Measurements from ENCODE around the gene SLC25A46.
"Not testable (repeated sequence)": the region's sequence is repeated elsewhere in the genome, so short reads cannot be mapped to it uniquely, and the experiment has no call there.

Gene SLC25A46

GRCh38 chr5:110754181-110754580 lies 15.4 kb downstream of the SLC25A46 start:
- DNase-seq (ENCODE audit: low read depth in 2 of 2, low spot score in 1 of 2), result no peak

- no peak for DNase-seq (ENCODE audit: low read depth in 2 of 2, low spot score in 1 of 2)
These were observed 18.4 kb downstream of the SLC25A46 start for GRCh38 chr5:110757118-110757729.

DNA sequence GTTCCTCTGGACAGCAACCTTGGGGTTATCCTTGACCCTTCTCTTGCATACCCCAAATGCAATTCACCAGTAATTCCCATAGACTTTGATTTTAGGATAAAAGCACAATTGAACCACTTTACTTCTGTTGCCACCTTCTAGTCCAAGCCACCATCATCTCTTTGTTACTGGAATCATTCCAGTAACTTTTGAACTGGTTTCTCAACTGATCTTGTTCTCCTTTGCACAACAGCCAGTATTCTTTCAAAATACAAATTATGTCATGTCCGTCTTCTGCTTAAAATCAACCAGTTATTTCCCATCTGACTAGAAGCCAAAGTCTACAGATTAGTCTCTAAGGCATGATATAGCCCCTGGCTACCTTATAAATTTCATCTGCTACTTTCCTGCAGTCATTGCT lies 21.4 kb downstream of the SLC25A46 start:
- no peak for DNase-seq (ENCODE audit: low read depth in 2 of 2, low spot score in 1 of 2)

DNA sequence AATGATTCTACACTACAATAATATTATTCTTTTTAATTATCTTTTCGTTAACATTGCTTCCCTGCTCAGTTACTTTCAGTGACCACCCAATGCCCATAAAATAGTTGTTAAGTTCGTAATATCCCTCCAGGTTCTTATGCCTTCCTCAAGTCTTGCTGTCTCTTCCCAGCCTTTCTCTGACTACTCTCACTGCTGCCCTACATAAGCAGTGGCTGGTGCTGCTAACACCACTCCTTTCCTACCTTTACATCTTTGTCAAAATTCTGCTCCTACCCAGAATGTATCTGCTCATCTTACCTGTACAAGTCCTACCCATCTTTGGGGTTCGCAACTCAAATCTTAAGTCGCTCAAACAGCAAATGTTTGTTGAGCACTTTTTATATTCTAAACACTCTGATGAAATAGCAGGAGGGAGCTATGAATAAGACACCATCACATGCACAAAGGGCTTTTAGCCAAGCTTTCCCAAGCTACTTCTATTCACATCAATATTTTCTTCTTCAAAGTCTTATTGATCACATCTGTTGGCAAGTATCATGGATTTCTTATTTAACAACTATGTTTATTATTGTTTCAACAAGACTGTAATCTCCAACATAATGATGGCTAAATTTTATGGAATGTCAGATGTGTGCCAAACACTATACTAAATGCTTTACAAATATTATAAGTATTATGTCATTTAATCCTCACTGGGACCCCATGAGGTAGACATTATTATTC lies 29.5 kb downstream of the SLC25A46 start:
- DNase-seq (ENCODE audit: low read depth in 2 of 2, low spot score in 1 of 2), result no peak

DNA sequence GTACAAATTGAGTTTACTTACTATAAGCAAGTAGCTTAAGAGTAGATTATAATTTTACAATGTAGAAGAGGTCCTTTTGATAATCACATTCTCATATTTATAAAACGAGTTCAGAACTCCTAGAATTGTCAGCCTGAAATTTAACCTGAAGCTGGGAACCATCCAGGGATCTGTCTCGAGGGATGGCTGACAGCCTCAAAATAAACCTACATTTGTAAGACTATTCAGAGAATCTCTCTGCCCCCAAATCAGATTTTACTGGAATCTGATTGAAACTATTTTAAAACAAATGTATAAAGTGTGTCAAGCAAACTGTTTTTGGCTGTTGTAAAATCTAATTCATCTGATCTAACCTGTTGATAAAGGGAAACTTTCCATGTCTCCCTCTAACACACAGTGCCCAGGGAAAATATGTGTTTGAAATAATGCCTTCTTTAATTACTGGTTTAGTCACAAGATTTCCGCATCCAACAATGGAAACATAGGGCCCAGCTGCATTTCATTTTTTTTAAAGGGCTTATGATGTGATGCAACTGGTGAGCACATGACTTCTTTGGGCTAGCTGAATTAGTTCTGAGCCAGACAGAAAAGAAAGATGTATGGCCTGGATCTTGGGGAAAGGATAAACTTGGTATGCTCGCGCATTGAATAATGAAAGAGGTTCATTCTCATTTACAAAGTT lies 30.3 kb downstream of the SLC25A46 start:
- no peak for DNase-seq (ENCODE audit: low read depth in 2 of 2, low spot score in 1 of 2)

DNA sequence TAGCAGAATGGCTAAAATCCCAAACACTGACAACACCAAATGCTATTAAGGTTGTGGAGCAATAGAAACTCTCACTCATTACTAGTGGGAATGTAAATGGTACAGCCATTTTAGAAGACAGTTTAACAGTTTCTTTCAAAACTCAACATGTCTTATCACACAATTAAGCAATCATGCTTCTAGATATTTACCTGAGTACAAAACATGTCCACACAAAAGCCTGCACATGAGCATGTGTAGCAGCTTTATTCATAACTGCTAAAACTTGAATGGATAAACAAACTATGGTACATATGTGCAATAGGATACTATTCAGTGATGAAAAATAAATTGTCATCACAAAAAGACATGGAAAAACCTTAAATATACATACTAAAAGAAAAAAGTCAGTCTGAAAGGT lies 31.5 kb downstream of the SLC25A46 start:
- DNase-seq (ENCODE audit: low read depth in 2 of 2, low spot score in 1 of 2), result no peak

DNA sequence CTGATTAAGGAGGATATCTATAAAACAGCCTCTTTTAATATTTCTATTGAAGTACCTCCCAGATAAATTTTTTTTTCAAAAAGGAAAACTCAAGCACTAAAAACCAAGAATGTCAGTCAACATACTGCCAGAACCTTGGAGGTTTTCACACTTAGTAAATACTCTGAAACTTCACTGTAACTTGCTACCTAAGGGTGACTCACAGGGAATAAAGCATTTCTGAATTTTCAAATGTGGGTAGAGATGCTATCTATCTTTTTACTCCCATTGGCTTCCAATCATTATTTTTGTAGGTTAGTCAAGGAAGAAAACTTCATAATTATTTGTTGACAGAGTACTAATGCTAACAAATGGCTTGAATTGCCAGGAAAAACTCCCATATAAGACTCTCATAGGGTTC lies 46.1 kb downstream of the SLC25A46 start:
- DNase-seq (ENCODE audit: low read depth in 2 of 2, low spot score in 1 of 2), result no peak

- no peak for DNase-seq (ENCODE audit: low read depth in 2 of 2, low spot score in 1 of 2)
These were observed 46.5 kb downstream of the SLC25A46 start for GRCh38 chr5:110785356-110785755.

GRCh38 chr5:110788006-110788405 lies 49.2 kb downstream of the SLC25A46 start:
- not testable (repeated sequence) for DNase-seq (ENCODE audit: low read depth in 2 of 2, low spot score in 1 of 2)

- no peak for DNase-seq (ENCODE audit: low read depth in 2 of 2, low spot score in 1 of 2)
These were observed 51.9 kb downstream of the SLC25A46 start for GRCh38 chr5:110790673-110791072.

- no peak for DNase-seq (ENCODE audit: low read depth in 2 of 2, low spot score in 1 of 2)
These were observed 64.2 kb downstream of the SLC25A46 start for GRCh38 chr5:110802998-110803397.

GRCh38 chr5:110803467-110804326 lies 64.9 kb downstream of the SLC25A46 start:
- no peak for DNase-seq (ENCODE audit: low read depth in 2 of 2, low spot score in 1 of 2)

DNA sequence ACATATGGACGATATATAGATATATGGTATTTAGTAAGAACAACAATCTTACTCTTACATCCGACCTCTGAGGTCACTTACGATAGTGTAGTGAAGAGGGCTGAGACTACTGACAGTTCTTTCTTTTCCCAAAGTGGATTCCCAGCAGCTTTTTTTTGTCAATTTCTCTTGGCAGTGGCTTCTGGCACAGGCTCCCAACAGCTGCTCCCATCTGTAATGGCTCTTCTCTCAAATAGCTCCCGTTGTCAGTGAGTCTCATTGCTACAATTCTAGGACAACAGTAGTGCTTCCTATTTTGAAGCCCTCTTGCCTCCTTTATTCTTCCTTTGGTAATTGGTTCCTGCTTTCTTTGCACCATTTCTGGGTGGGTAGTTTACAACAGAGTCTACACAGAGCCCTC lies 68.4 kb downstream of the SLC25A46 start:
- DNase-seq (ENCODE audit: low read depth in 2 of 2, low spot score in 1 of 2), result no peak

DNA sequence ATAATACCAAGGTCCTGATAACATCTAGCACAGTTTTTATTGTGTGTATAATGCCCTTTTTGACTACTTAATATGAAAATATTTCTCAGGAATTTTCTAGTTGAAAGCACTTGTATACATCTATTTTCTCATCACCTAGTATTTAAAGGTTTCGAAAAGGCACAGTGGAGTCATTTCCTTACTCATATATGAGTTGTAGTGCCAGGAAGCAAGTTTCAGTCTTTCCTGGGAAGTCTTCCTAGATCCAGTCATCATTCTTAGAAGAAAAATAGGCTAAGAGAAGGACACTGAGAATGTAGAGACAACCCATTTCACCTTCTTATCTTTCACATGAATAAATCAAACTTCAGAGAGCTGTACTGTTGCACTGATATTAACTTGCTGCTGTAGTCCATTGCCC lies 70.2 kb downstream of the SLC25A46 start:
- DNase-seq (ENCODE audit: low read depth in 2 of 2, low spot score in 1 of 2), result no peak
